Measurements from ENCODE around the gene ADSS2. TPM values are rescaled to one million over a fixed set of nuclear protein-coding genes. Genes with fewer than 3 reads are reported as not detected.
A peak's percentile ranks its signal among the peaks of the same experiment; 100 is the strongest.

ADSS2 gene
- total RNA-seq, 4 donors from 2014 or later: 13.7 to 47.0 (median 27.3) TPM

- Histone ChIP-seq H3K4me3 (no peak overlapping the region), H3K27me3 (no peaks in the 10 kb centered on the region), H3K9me3 (no peaks in the 10 kb centered on the region), H3K36me3 (no peaks in the 10 kb centered on the region), H3K4me1 (no peaks in the 10 kb centered on the region), H3K27ac (no peak overlapping the region)
- 90 to 91% methylated on average over 5 to 6 of the region's 6 CpGs for WGBS, 2 donors (ENCODE audit: low coverage in 1 of 2)
- DNase-seq: no peak
- in situ Hi-C loops (cut with MboI; ENCODE audit: low pct_ligation_motif_present in 1 of 4, low pct_unique_long_range_greater_than_20kb in 1 of 4, low sequenced_read_pairs in 3 of 4): loop anchor here in 1 of 4 donors (25.0 kb wide), 1 partner anchor 411 kb away; the partner anchor contains the start of gene ZBTB18
- intact Hi-C loops (cut with DNase I; ENCODE audit: low total_unique reads): no loop called here
- TF ChIP-seq POLR2AphosphoS5 (IDR thresholded peaks at IDR 0.05): no peak
- no peak for TF ChIP-seq EP300 (IDR thresholded peaks at IDR 0.05; ENCODE audit: low read depth)
- no peak for TF ChIP-seq POLR2A (IDR thresholded peaks at IDR 0.05)
- no peak for TF ChIP-seq CTCF (IDR thresholded peaks at IDR 0.05)
Observed at GRCh38 chr1:244473059-244473605, 21.4 kb upstream of the ADSS2 start.

- TF ChIP-seq CTCF (IDR thresholded peaks at IDR 0.05) (no peak), POLR2A (IDR thresholded peaks at IDR 0.05) (no peak), EP300 (IDR thresholded peaks at IDR 0.05; ENCODE audit: low read depth) (no peak), POLR2AphosphoS5 (IDR thresholded peaks at IDR 0.05) (no peak)
- WGBS, 2 donors (ENCODE audit: low coverage in 1 of 2): 68 to 100% methylated on average over 1 to 2 of the region's 2 CpGs
- Histone ChIP-seq H3K27ac (no peak overlapping the region), H3K9me3 (no peaks in the 10 kb centered on the region), H3K4me3 (no peak overlapping the region), H3K27me3 (no peaks in the 10 kb centered on the region), H3K4me1 (peaks cover 0 to 2% (median 0%) of the 10 kb centered on the region in 4 donors), H3K36me3 (no peaks in the 10 kb centered on the region)
- DNase-seq: no peak
- in situ Hi-C loops (cut with MboI; ENCODE audit: low pct_ligation_motif_present in 1 of 4, low pct_unique_long_range_greater_than_20kb in 1 of 4, low sequenced_read_pairs in 3 of 4): loop anchor here in 1 of 4 donors (25.0 kb wide), 1 partner anchor 404 kb away; the partner anchor contains the start of gene ZBTB18
- intact Hi-C loops (cut with DNase I; ENCODE audit: low total_unique reads): no loop called here
Observed at GRCh38 chr1:244466724-244467123, 15.0 kb upstream of the ADSS2 start.

- in situ Hi-C loops (cut with MboI; ENCODE audit: low pct_ligation_motif_present in 1 of 4, low pct_unique_long_range_greater_than_20kb in 1 of 4, low sequenced_read_pairs in 3 of 4) (loop anchor here in 1 of 4 donors (25.0 kb wide), 1 partner anchor 399 kb away; the partner anchor contains the start of gene ZBTB18), intact Hi-C loops (cut with DNase I; ENCODE audit: low total_unique reads) (no loop called here)
- Histone ChIP-seq H3K4me1 (peaks cover 0 to 14% (median 6%) of the 10 kb centered on the region in 4 donors), H3K27me3 (no peaks in the 10 kb centered on the region), H3K27ac (peak within 1 kb of the TSS; percentile 88 to 92 (median 90)), H3K9me3 (no peaks in the 10 kb centered on the region), H3K36me3 (no peaks in the 10 kb centered on the region), H3K4me3 (peak within 1 kb of the TSS; percentile 41 to 73 (median 49))
- peak; percentile 91 for DNase-seq
- TF ChIP-seq CTCF (IDR thresholded peaks at IDR 0.05): no peak
- peak; percentile 88 for TF ChIP-seq POLR2A (IDR thresholded peaks at IDR 0.05)
- no peak for TF ChIP-seq EP300 (IDR thresholded peaks at IDR 0.05; ENCODE audit: low read depth)
- TF ChIP-seq POLR2AphosphoS5 (IDR thresholded peaks at IDR 0.05): peak; percentile 60 to 82 (median 81)
- 10 to 19% methylated on average over 13 to 47 of the region's 61 CpGs for WGBS, 2 donors (ENCODE audit: low coverage in 1 of 2)
Observed at GRCh38 chr1:244461245-244462071, 9.7 kb upstream of the ADSS2 start, which contains the start of gene CATSPERE. TSS of gene CATSPERE (plus strand) at chr1:244461273. CDS start at chr1:244461430, 157 bp downstream.

GRCh38 chr1:244460197-244460596 is 8.5 kb upstream of the ADSS2 start:
- Histone ChIP-seq H3K4me3 (peak overlapping the region in 1 of 4 donors; percentile 73), H3K27me3 (no peaks in the 10 kb centered on the region), H3K27ac (peak overlapping the region in 3 of 4 donors; percentile 89 to 92 (median 91)), H3K4me1 (peaks cover 0 to 14% (median 6%) of the 10 kb centered on the region in 4 donors), H3K9me3 (no peaks in the 10 kb centered on the region), H3K36me3 (no peaks in the 10 kb centered on the region)
- DNase-seq: no peak
- WGBS, 2 donors (ENCODE audit: low coverage in 1 of 2): 87 to 91% methylated on average over 3 to 4 of the region's 4 CpGs
- TF ChIP-seq POLR2A (IDR thresholded peaks at IDR 0.05) (no peak), POLR2AphosphoS5 (IDR thresholded peaks at IDR 0.05) (no peak), CTCF (IDR thresholded peaks at IDR 0.05) (no peak), EP300 (IDR thresholded peaks at IDR 0.05; ENCODE audit: low read depth) (no peak)
- in situ Hi-C loops (cut with MboI; ENCODE audit: low pct_ligation_motif_present in 1 of 4, low pct_unique_long_range_greater_than_20kb in 1 of 4, low sequenced_read_pairs in 3 of 4) (loop anchor here in 1 of 4 donors (25.0 kb wide), 1 partner anchor 398 kb away; the partner anchor contains the start of gene ZBTB18), intact Hi-C loops (cut with DNase I; ENCODE audit: low total_unique reads) (no loop called here)

All from transverse colon (tissue), 4 donors.